GM19467 (cell line): ENCODE results near the gene BIN1.

Source experiments
- ATAC-seq: cut with Tn5 transposase; IDR thresholded peaks from one replicate; pipeline ENCODE4 v1.9.1; 2021; ENCODE audit warnings: mild to moderate bottlenecking, moderate library complexity; ENCODE audit not compliant: unreplicated experiment

Gene BIN1

GRCh38 chr2:127091886-127092285, 15.1 kb downstream of the BIN1 start:
- ATAC-seq = no peak

DNA sequence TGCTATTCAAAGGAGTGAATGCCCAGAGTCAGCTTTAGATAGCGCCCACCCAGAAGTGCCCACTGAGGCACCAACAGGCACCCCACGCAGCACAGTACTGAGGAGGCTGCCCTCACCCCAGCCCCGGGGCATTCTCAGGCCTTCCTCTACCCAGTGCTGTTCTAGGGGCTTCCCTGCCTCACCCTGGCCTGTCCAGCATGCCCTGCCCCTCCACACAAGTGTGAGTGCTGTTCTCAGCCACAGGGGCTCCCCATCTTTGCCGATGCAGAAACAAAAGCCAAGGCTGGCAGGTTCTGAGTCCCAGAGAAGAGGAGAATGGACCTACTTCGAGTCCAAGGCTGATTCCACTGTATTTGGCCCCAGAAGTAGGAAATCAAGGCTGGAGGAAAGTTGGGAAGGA, 15.8 kb downstream of the BIN1 start:
- no peak for ATAC-seq

GRCh38 chr2:127090281-127091120, 16.5 kb downstream of the BIN1 start:
- no peak for ATAC-seq

GRCh38 chr2:127089478-127090235, 17.3 kb downstream of the BIN1 start:
- ATAC-seq = no peak

GRCh38 chr2:127088706-127089105, 18.2 kb downstream of the BIN1 start:
- ATAC-seq = no peak

DNA sequence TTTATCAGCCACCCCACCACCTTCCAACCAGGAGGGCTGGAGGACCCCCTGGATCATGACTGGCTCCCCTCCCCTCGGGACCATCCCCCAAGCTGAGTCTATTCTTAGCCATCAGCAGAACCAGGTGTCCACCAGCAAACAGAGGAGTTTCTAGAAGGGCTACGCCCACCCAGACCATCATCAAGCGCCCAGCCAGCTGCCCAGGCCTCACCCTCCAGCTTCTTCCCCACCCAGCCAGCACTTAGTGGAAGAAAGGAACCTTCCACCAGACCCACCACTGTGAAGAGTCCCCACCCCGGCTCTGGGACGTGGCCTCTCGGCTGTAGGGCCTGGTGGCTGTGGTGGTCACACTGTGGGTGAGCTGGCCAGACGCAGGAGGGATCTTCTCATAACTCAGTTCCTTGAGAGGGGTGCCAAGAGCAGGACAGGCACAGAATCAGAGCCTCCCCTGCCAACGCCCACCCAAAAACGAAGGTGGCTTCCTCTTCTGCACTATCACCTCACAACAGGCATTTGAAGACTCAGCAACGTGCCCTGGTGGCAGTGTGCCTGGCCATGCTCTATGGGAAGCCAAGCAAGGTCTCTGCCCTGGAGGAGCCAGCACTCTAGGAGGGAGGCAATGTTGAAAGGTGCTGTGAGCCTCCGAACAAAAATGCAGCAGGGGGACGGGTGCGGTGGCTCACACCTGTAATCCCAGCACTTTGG, 19.0 kb downstream of the BIN1 start:
- ATAC-seq = no peak

GRCh38 chr2:127086990-127087790, 19.8 kb downstream of the BIN1 start:
- ATAC-seq = peak; percentile 73

- no peak for ATAC-seq
These were observed 21.7 kb downstream of the BIN1 start for GRCh38 chr2:127085317-127085681.

- no peak for ATAC-seq
These were observed 22.2 kb downstream of the BIN1 start for GRCh38 chr2:127084611-127085316.

GRCh38 chr2:127083819-127084503, 23.0 kb downstream of the BIN1 start:
- ATAC-seq = no peak

DNA sequence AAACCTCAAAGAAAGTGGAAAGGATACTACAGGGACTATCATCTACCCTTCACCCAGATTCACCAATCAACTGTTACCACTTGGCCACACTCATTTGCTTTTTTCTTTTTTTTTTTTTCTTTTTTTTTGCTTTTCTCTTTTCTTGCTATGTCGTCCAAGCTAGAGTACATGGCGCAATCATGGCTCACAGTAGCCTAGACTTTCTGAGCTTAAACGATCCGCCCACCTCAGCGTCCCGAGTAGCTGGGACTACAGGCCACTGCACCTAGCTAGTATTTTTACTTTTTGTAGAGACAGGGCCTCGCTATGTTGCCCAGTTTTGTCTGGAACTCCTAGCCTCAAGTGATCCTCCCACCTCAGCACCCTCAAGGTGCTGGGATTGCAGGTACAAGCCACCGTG, 24.0 kb downstream of the BIN1 start:
- no peak for ATAC-seq

DNA sequence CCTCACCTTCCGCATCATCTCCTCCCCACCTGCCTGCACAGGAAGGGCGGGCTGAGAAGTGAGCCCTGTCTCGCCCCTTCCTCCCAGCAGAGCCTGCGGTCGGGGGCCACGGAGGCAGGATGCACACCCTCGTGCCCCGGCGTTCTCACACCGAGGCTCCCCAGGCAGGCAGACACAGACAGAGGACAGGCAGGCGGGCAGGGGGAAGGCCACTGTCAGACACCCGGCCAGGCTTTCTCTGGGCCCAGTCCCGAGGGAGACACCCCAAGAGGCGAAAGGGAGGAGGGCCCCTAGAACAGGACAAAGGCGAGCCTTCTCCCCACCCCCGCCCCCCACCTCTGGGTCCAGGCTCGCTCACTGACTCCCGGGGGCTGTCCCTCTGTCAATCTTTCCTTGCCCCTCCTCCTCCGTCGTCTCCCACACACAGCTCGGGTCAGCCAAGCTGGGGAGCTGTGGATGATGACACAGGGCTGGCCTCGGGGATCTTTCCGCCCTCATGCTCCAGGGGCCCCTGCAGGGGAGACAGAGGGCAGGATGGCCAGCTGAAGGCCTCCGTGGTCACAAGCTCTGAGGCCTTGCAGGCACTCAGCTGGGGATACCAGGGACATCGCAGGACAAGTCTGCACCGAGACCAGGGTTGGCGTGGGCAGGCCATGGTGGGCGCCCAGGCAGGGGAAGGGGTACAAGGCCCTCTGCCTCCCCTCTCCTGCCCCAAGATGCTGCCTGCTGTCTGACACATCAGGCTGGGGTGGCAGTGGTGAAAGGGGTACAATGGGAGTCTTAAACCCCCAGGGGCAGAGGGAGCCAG, 24.9 kb downstream of the BIN1 start:
- peak; percentile 46 for ATAC-seq

- ATAC-seq = peak; percentile 33
These were observed 25.8 kb downstream of the BIN1 start for GRCh38 chr2:127080938-127081755.

- no peak for ATAC-seq
These were observed 26.6 kb downstream of the BIN1 start for GRCh38 chr2:127080226-127080937.

DNA sequence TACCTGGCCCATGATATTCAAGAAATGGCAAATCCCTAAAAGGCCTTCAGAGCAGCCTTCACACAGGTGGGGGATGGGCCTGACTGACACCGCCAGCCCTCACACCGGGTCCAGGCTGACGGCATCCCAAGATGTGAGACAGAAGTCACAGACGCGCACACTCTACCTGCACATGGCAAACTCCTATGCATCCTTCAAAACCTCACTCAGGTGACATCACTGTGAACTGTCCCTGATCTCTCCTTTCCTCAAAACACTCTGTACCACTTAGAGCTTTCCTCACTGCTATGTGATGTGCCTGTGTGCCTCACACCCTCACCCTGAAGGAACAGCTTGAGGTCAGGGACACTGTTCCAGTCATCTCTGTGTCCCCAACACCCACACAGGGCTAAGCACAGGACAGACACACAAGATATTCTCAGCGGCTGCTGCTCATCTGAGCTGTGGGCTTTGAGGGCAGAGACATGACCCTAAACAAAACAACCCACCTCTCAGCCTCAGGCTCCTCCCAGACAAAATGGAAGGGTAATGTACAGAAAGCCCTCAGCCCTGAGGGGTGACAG, 27.5 kb downstream of the BIN1 start:
- ATAC-seq = no peak

DNA sequence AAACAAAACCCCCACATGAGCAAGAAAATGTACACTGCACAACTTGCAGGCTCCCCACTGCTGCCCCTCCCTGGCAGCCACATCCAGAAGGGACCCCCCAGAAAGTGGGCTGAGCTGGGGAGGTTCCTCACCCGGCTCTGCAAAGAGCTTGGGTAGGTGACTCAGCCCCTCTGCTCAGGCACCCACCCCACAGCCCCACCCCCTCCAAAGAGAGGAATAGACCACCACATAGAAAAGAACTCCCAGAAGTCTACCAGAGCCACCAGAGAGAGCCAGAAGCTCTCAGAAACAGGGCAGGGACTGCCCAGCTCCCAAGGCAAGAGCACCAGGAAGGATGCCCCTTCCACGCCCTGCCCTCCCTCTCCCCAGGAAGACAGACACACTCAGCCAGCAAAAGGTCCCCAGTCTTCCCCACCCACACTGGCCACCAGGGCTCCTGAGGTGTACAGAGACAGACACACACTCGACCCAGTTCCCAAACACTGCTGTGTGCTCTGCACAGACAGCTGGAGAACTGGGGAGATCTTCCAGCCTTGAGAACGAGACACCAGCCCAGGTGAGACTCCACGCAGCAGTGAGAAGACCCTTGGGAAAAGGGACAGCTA, 28.2 kb downstream of the BIN1 start:
- ATAC-seq = no peak

GRCh38 chr2:127078028-127078427, 28.9 kb downstream of the BIN1 start:
- ATAC-seq = no peak
